Activated CD4-positive, alpha-beta T cell treated with anti-CD3 and anti-CD28 coated beads, Interleukin-2, amount 10 ng/mL, durations not matched to agents 7 days and 5 days (primary cell): ENCODE measurements around the gene CHRNB2. TPM values are rescaled to one million over a fixed set of nuclear protein-coding genes. Genes with fewer than 3 reads are reported as not detected.

ENCODE experiments used
- CTCF ChIA-PET: fragments of 350-600 bp; sonication (Branson Sonifier 250); formaldehyde crosslinking; loops from one replicate; lab custom pipeline; 2021; ENCODE audit warnings: antibody characterized with exemption; lab: Charles Lee
- POLR2A ChIA-PET: fragments of 350-600 bp; sonication (Branson Sonifier 250); formaldehyde crosslinking; loops from one replicate; lab custom pipeline; 2021; ENCODE audit warnings: antibody characterized with exemption; lab: Charles Lee
- DNase-seq: peaks from one replicate; pipeline ENCODE4 v3.0.0-alpha.2; 2020
- H3K27ac Mint-ChIP-seq: one replicate; pipeline ENCODE4 v1.8.0; 2021; ENCODE audit warnings: mild to moderate bottlenecking, moderate library complexity, mixed read lengths
- H3K27me3 Mint-ChIP-seq: one replicate; pipeline ENCODE4 v1.8.0; 2021; ENCODE audit warnings: mixed read lengths
- H3K36me3 Mint-ChIP-seq: one replicate; pipeline ENCODE4 v1.8.0; 2021; ENCODE audit warnings: low read depth, mixed read lengths
- H3K4me1 Mint-ChIP-seq: one replicate; pipeline ENCODE4 v1.8.0; 2021; ENCODE audit warnings: mixed read lengths
- H3K4me3 Mint-ChIP-seq: one replicate; pipeline ENCODE4 v1.8.0; 2021; ENCODE audit warnings: mild to moderate bottlenecking, moderate library complexity, mixed read lengths
- H3K9me3 Mint-ChIP-seq: one replicate; pipeline ENCODE4 v1.8.0; 2021; ENCODE audit warnings: mixed read lengths
- total RNA-seq, 2 experiments: library from RNA; stranded (reverse); gene quantifications; one replicate each; pipeline ENCODE4 v1.2.3, GENCODE V29; 2021

The CHRNB2 gene
- total RNA-seq, 2 experiments from 2014 or later = not detected

GRCh38 chr1:154557248-154557938 lies 10.2 kb upstream of the CHRNB2 start:
- Mint-ChIP-seq H3K27me3 (no peaks in the 10 kb centered on the region), H3K4me1 (peaks cover 42% of the 10 kb centered on the region), H3K27ac (peak overlapping the region; percentile 91), H3K36me3 (peaks cover 43% of the 10 kb centered on the region), H3K4me3 (peak overlapping the region; percentile 87), H3K9me3 (no peaks in the 10 kb centered on the region)
- no peak for DNase-seq
- POLR2A ChIA-PET = interaction anchor here (0.6 kb wide), 1 partner anchor 60 kb away, joined by 4 read pairs; no protein-coding TSS in a partner anchor
- CTCF ChIA-PET = interaction anchor here (1.0 to 1.5 kb wide), 2 partner anchors 11 to 78 kb away, joined by 3 to 4 read pairs; no protein-coding TSS in a partner anchor

- Mint-ChIP-seq H3K4me3 (peak within 1 kb of the TSS; percentile 87), H3K27ac (peak within 1 kb of the TSS; percentile 91), H3K36me3 (peaks cover 37% of the 10 kb centered on the region), H3K4me1 (peaks cover 42% of the 10 kb centered on the region), H3K27me3 (no peaks in the 10 kb centered on the region), H3K9me3 (no peaks in the 10 kb centered on the region)
- peak; percentile 40 for DNase-seq
- CTCF ChIA-PET = interaction anchor here (0.7 to 1.5 kb wide), 2 partner anchors 37 to 78 kb away, joined by 3 to 4 read pairs; no protein-coding TSS in a partner anchor
- POLR2A ChIA-PET = interaction anchor here (0.6 kb wide), 1 partner anchor 60 kb away, joined by 4 read pairs; no protein-coding TSS in a partner anchor
These were observed 9.4 kb upstream of the CHRNB2 start, which contains the start of gene UBE2Q1 for GRCh38 chr1:154557939-154558719. Gene UBE2Q1, minus strand, starts transcription at chr1:154558662. Its CDS starts 109 bp downstream, at chr1:154558553.

- peak; percentile 99 for DNase-seq
- no peaks in the 10 kb centered on the region for H3K9me3 Mint-ChIP-seq
- POLR2A ChIA-PET = no interaction called here
- peak overlapping the region; percentile 90 for H3K27ac Mint-ChIP-seq
- peak overlapping the region; percentile 84 for H3K4me3 Mint-ChIP-seq
- H3K36me3 Mint-ChIP-seq = peaks cover 29% of the 10 kb centered on the region
- CTCF ChIA-PET = interaction anchor here (0.7 to 2.3 kb wide), 28 partner anchors 9 to 441 kb away, joined by 3 to 11 read pairs (median 4); partner anchors contain the start of genes CHRNB2, LENEP and PMVK
- H3K27me3 Mint-ChIP-seq = no peaks in the 10 kb centered on the region
- peaks cover 42% of the 10 kb centered on the region for H3K4me1 Mint-ChIP-seq
These were observed 8.7 kb upstream of the CHRNB2 start for GRCh38 chr1:154558720-154559465.

GRCh38 chr1:154559466-154560044 lies 8.0 kb upstream of the CHRNB2 start:
- peak overlapping the region; percentile 90 for H3K27ac Mint-ChIP-seq
- no peaks in the 10 kb centered on the region for H3K9me3 Mint-ChIP-seq
- ChIA-PET POLR2A (no interaction called here), CTCF (interaction anchor here (0.6 to 2.3 kb wide), 37 partner anchors 8 to 526 kb away, joined by 3 to 11 read pairs (median 4); partner anchors contain the start of genes CHRNB2, LENEP and PMVK)
- peak; percentile 91 for DNase-seq
- H3K36me3 Mint-ChIP-seq = peaks cover 26% of the 10 kb centered on the region
- H3K4me3 Mint-ChIP-seq = peak overlapping the region; percentile 84
- H3K27me3 Mint-ChIP-seq = no peaks in the 10 kb centered on the region
- H3K4me1 Mint-ChIP-seq = peaks cover 42% of the 10 kb centered on the region

GRCh38 chr1:154565876-154566275 lies 1.7 kb upstream of the CHRNB2 start:
- Mint-ChIP-seq H3K9me3 (no peaks in the 10 kb centered on the region), H3K36me3 (no peaks in the 10 kb centered on the region), H3K27me3 (peaks cover 21% of the 10 kb centered on the region), H3K4me3 (no peak overlapping the region), H3K4me1 (peaks cover 8% of the 10 kb centered on the region), H3K27ac (no peak overlapping the region)
- CTCF ChIA-PET = no interaction called here
- no peak for DNase-seq
- POLR2A ChIA-PET = no interaction called here

GRCh38 chr1:154568157-154568815 lies 708 bp downstream of the CHRNB2 start:
- peaks cover 8% of the 10 kb centered on the region for H3K4me1 Mint-ChIP-seq
- H3K36me3 Mint-ChIP-seq = no peaks in the 10 kb centered on the region
- no peak for DNase-seq
- H3K4me3 Mint-ChIP-seq = no peak overlapping the region
- H3K9me3 Mint-ChIP-seq = no peaks in the 10 kb centered on the region
- ChIA-PET CTCF (interaction anchor here (0.8 to 1.3 kb wide), 7 partner anchors 9 to 483 kb away, joined by 3 to 5 read pairs (median 3); partner anchors contain the start of gene ADAM15), POLR2A (interaction anchor here (0.7 kb wide), 1 partner anchor 368 kb away, joined by 3 read pairs; the partner anchor contains the start of gene PMVK)
- H3K27me3 Mint-ChIP-seq = peaks cover 21% of the 10 kb centered on the region
- no peak overlapping the region for H3K27ac Mint-ChIP-seq

GRCh38 chr1:154571244-154571963 lies 3.8 kb downstream of the CHRNB2 start:
- no peak for DNase-seq
- Mint-ChIP-seq H3K4me3 (no peak overlapping the region), H3K4me1 (peaks cover 8% of the 10 kb centered on the region), H3K27me3 (peaks cover 17% of the 10 kb centered on the region), H3K9me3 (no peaks in the 10 kb centered on the region), H3K36me3 (no peaks in the 10 kb centered on the region), H3K27ac (no peak overlapping the region)
- CTCF ChIA-PET = no interaction called here
- POLR2A ChIA-PET = no interaction called here

- Mint-ChIP-seq H3K4me1 (peaks cover 8% of the 10 kb centered on the region), H3K27me3 (peaks cover 12% of the 10 kb centered on the region), H3K4me3 (no peak overlapping the region), H3K27ac (no peak overlapping the region), H3K36me3 (no peaks in the 10 kb centered on the region), H3K9me3 (no peaks in the 10 kb centered on the region)
- ChIA-PET CTCF (interaction anchor here (0.9 kb wide), 1 partner anchor 247 kb away, joined by 3 read pairs; no protein-coding TSS in a partner anchor), POLR2A (no interaction called here)
- DNase-seq = no peak
These were observed 4.3 kb downstream of the CHRNB2 start for GRCh38 chr1:154571964-154572288.

- no peak for DNase-seq
- CTCF ChIA-PET = interaction anchor here (0.8 to 1.8 kb wide), 6 partner anchors 13 to 306 kb away, joined by 3 to 6 read pairs (median 4); no protein-coding TSS in a partner anchor
- Mint-ChIP-seq H3K4me3 (no peak overlapping the region), H3K9me3 (no peaks in the 10 kb centered on the region), H3K27me3 (peaks cover 7% of the 10 kb centered on the region), H3K36me3 (no peaks in the 10 kb centered on the region), H3K4me1 (peaks cover 4% of the 10 kb centered on the region), H3K27ac (no peak overlapping the region)
- POLR2A ChIA-PET = no interaction called here
These were observed 5.0 kb downstream of the CHRNB2 start for GRCh38 chr1:154572468-154573167.

GRCh38 chr1:154573168-154573510 lies 5.6 kb downstream of the CHRNB2 start:
- H3K4me3 Mint-ChIP-seq = no peak overlapping the region
- DNase-seq = no peak
- H3K27me3 Mint-ChIP-seq = peaks cover 6% of the 10 kb centered on the region
- H3K4me1 Mint-ChIP-seq = no peaks in the 10 kb centered on the region
- ChIA-PET CTCF (interaction anchor here (0.8 to 1.8 kb wide), 6 partner anchors 13 to 305 kb away, joined by 3 to 6 read pairs (median 4); no protein-coding TSS in a partner anchor), POLR2A (no interaction called here)
- H3K27ac Mint-ChIP-seq = no peak overlapping the region
- no peaks in the 10 kb centered on the region for H3K9me3 Mint-ChIP-seq
- no peaks in the 10 kb centered on the region for H3K36me3 Mint-ChIP-seq
